AML-193 (cell line): Measurements from ENCODE around the gene YIPF2.
"Not testable (repeated sequence)": the region's sequence is repeated elsewhere in the genome, so short reads cannot be mapped to it uniquely, and the experiment has no call there.

Experiments used
- DNase-seq, 2 experiments: peaks; one replicate each; lab custom pipeline; 2025; lab: John Stamatoyannopoulos, UW

The YIPF2 gene

GRCh38 chr19:10908380-10908960 is 20.0 kb downstream of the YIPF2 start:
- DNase-seq: no peak

GRCh38 chr19:10907925-10908324 is 20.5 kb downstream of the YIPF2 start:
- no peak for DNase-seq

- no peak for DNase-seq
Observed at GRCh38 chr19:10899151-10899653, 29.2 kb downstream of the YIPF2 start.

- no peak for DNase-seq
Observed at GRCh38 chr19:10898633-10899032, 29.8 kb downstream of the YIPF2 start.

- no peak for DNase-seq
Observed at GRCh38 chr19:10896851-10897526, 31.4 kb downstream of the YIPF2 start.

- no peak for DNase-seq
Observed at GRCh38 chr19:10895920-10896319, 32.5 kb downstream of the YIPF2 start.

GRCh38 chr19:10895363-10895762 is 33.1 kb downstream of the YIPF2 start:
- DNase-seq: no peak

- no peak for DNase-seq
Observed at GRCh38 chr19:10894911-10895213, 33.6 kb downstream of the YIPF2 start.

GRCh38 chr19:10892256-10892655 is 36.2 kb downstream of the YIPF2 start:
- no peak for DNase-seq

- no peak for DNase-seq
Observed at GRCh38 chr19:10891405-10892086, 36.9 kb downstream of the YIPF2 start.

- no peak for DNase-seq
Observed at GRCh38 chr19:10889880-10890279, 38.6 kb downstream of the YIPF2 start.

- no peak for DNase-seq
Observed at GRCh38 chr19:10888421-10888866, 40.0 kb downstream of the YIPF2 start.

GRCh38 chr19:10887616-10888367 is 40.6 kb downstream of the YIPF2 start:
- DNase-seq: no peak

- DNase-seq: no peak
Observed at GRCh38 chr19:10885201-10886169, 43.0 kb downstream of the YIPF2 start.

GRCh38 chr19:10884274-10884673 is 44.2 kb downstream of the YIPF2 start:
- DNase-seq: no peak

- no peak for DNase-seq
Observed at GRCh38 chr19:10882108-10882457, 46.4 kb downstream of the YIPF2 start.

GRCh38 chr19:10881403-10882107 is 46.9 kb downstream of the YIPF2 start:
- DNase-seq: no peak

GRCh38 chr19:10878253-10878652 is 50.2 kb downstream of the YIPF2 start:
- no peak for DNase-seq

GRCh38 chr19:10877608-10878007 is 50.8 kb downstream of the YIPF2 start:
- DNase-seq: not testable (repeated sequence)

- no peak for DNase-seq
Observed at GRCh38 chr19:10876459-10877240, 51.8 kb downstream of the YIPF2 start.
